DND-41 (cell line): Measurements from ENCODE around the gene PSD2.

Source experiments
- ATAC-seq: fragments of 200-7000 bp; cut with Tn5 transposase; 3 replicates; pipeline ENCODE4 v1.9.1; 2021; ENCODE audit warnings: low read depth; ENCODE audit not compliant: insufficient read depth
- DNase-seq: peaks from one replicate; pipeline ENCODE4 v3.0.0-alpha.2; 2020
- H2AFZ ChIP-seq: 2 replicates; pipeline ENCODE4 v1.6.0; 2012; ENCODE audit warnings: low read depth, low read length
- H3K27ac ChIP-seq: 2 replicates; pipeline ENCODE4 v1.5.1; 2012; ENCODE audit warnings: low read length, inconsistent platforms
- H3K27me3 ChIP-seq: fragments of 200-600 bp; sonication (generic); 2 replicates; pipeline ENCODE4 v1.6.0; 2012; ENCODE audit warnings: low read length, mild to moderate bottlenecking, inconsistent platforms; ENCODE audit not compliant: insufficient read depth, poor library complexity
- H3K36me3 ChIP-seq: 2 replicates; pipeline ENCODE4 v1.5.1; 2012; ENCODE audit warnings: low read length, inconsistent platforms; ENCODE audit not compliant: insufficient read depth
- H3K4me1 ChIP-seq: 2 replicates; pipeline ENCODE4 v1.5.1; 2012; ENCODE audit warnings: mild to moderate bottlenecking, low read length; ENCODE audit not compliant: insufficient read depth
- H3K4me2 ChIP-seq: 2 replicates; pipeline ENCODE4 v1.6.0; 2012; ENCODE audit warnings: mild to moderate bottlenecking, moderate library complexity, low read length, inconsistent platforms; ENCODE audit not compliant: insufficient read depth
- H3K4me3 ChIP-seq, 2 experiments: fragments of 200-600 bp in 1 of 2; shearing (Covaris generic) in 1 of 2; 2 replicates each; pipeline ENCODE4 v1.5.1; 2012 to 2016; ENCODE audit warnings: inconsistent platforms in 2 of 2, low read length in 2 of 2, mild to moderate bottlenecking in 2 of 2, low read depth in 1 of 2, moderate library complexity in 1 of 2
- H3K79me2 ChIP-seq: 2 replicates; pipeline ENCODE4 v1.6.0; 2012; ENCODE audit warnings: low read length, inconsistent platforms; ENCODE audit not compliant: insufficient read depth
- H3K9ac ChIP-seq: 2 replicates; pipeline ENCODE4 v1.6.0; 2012; ENCODE audit warnings: low read depth, mild to moderate bottlenecking, inconsistent platforms, low read length, moderate library complexity
- H3K9me3 ChIP-seq: 2 replicates; pipeline ENCODE4 v1.5.1; 2012; ENCODE audit warnings: low read length, moderate library complexity, mild to moderate bottlenecking, inconsistent platforms; ENCODE audit not compliant: insufficient read depth, severe bottlenecking
- H4K20me1 ChIP-seq: 2 replicates; pipeline ENCODE4 v1.6.0; 2012; ENCODE audit warnings: low read length; ENCODE audit not compliant: insufficient read depth
- EZH2 ChIP-seq: IDR thresholded peaks from 3 replicates; pipeline ENCODE4 v1.6.1; 2012; ENCODE audit warnings: borderline replicate concordance, low read depth, mild to moderate bottlenecking, moderate library complexity, low read length, inconsistent platforms; ENCODE audit not compliant: severe bottlenecking
- TF ChIP-seq, protein P1 (sequence below): IDR thresholded peaks from 2 replicates; pipeline ENCODE4 v1.5.1; 2012; ENCODE audit warnings: borderline replicate concordance, low read length, moderate library complexity, mild to moderate bottlenecking; ENCODE audit not compliant: poor library complexity, severe bottlenecking; ENCODE audit errors: extremely low read depth

Gene PSD2

DNA sequence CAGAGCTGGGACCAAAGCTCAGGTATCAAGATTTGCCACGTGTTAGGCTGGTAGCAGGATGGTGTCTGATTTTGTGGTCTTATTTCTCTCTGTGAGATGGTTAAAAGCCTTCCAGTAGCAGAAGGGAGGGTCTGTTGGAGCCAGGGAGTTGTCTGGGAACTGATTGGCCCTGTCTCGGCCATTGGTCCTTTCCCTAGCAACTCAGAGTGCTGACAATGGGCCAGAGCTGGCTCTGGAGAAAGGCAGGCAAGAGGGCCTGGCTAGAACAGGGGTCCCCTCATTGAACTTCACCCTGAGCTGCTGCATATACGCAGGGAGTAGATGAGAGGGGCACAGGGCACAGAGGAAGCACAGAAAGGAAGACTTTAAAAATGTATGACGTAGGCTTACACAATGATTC lies 92.8 kb downstream of the PSD2 start:
- ATAC-seq (no peak), DNase-seq (no peak)
- H3K27ac ChIP-seq, result no peak overlapping the region
- H3K9ac ChIP-seq, result no peak overlapping the region
- no peaks in the 10 kb centered on the region for H3K4me1 ChIP-seq
- TF ChIP-seq EZH2, result no peak
- TF ChIP-seq, protein P1, sequence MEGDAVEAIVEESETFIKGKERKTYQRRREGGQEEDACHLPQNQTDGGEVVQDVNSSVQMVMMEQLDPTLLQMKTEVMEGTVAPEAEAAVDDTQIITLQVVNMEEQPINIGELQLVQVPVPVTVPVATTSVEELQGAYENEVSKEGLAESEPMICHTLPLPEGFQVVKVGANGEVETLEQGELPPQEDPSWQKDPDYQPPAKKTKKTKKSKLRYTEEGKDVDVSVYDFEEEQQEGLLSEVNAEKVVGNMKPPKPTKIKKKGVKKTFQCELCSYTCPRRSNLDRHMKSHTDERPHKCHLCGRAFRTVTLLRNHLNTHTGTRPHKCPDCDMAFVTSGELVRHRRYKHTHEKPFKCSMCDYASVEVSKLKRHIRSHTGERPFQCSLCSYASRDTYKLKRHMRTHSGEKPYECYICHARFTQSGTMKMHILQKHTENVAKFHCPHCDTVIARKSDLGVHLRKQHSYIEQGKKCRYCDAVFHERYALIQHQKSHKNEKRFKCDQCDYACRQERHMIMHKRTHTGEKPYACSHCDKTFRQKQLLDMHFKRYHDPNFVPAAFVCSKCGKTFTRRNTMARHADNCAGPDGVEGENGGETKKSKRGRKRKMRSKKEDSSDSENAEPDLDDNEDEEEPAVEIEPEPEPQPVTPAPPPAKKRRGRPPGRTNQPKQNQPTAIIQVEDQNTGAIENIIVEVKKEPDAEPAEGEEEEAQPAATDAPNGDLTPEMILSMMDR, result no peak
- no peaks in the 10 kb centered on the region for H4K20me1 ChIP-seq
- no peaks in the 10 kb centered on the region for H3K9me3 ChIP-seq
- no peak overlapping the region for H3K4me2 ChIP-seq
- peaks cover 54% of the 10 kb centered on the region for H3K27me3 ChIP-seq
- H3K4me3 ChIP-seq, result no peak overlapping the region
- H2AFZ ChIP-seq, result no peak overlapping the region
- no peaks in the 10 kb centered on the region for H3K36me3 ChIP-seq
- H3K79me2 ChIP-seq, result no peaks in the 10 kb centered on the region

DNA sequence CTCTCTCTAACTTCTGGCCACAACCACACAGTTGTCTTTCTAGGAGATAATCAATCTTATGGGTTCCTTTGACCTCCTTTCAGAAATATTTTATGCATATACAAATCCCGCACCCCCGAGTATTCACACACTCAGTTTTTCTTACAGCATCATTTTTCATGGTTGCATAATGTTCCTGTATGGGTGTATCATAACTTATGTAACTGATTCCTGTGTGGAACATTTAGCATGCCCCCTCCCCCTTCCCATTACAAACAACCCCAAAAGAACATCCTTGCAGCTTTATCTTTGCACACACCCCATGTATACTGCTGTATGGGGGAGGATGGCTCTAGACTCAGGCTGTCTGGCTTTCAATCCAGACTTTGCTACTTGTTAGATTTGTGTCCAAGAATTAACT lies 93.8 kb downstream of the PSD2 start:
- TF ChIP-seq, protein P1, result no peak
- TF ChIP-seq EZH2, result no peak
- DNase-seq, result no peak
- H3K4me1 ChIP-seq, result no peaks in the 10 kb centered on the region
- H3K9me3 ChIP-seq, result no peaks in the 10 kb centered on the region
- peaks cover 52% of the 10 kb centered on the region for H3K27me3 ChIP-seq
- no peaks in the 10 kb centered on the region for H3K79me2 ChIP-seq
- ATAC-seq, result no peak
- H3K36me3 ChIP-seq, result no peaks in the 10 kb centered on the region
- no peak overlapping the region for H3K4me2 ChIP-seq
- H4K20me1 ChIP-seq, result no peaks in the 10 kb centered on the region
- H3K27ac ChIP-seq, result no peak overlapping the region
- no peak overlapping the region for H2AFZ ChIP-seq
- H3K4me3 ChIP-seq, result no peak overlapping the region
- no peak overlapping the region for H3K9ac ChIP-seq

DNA sequence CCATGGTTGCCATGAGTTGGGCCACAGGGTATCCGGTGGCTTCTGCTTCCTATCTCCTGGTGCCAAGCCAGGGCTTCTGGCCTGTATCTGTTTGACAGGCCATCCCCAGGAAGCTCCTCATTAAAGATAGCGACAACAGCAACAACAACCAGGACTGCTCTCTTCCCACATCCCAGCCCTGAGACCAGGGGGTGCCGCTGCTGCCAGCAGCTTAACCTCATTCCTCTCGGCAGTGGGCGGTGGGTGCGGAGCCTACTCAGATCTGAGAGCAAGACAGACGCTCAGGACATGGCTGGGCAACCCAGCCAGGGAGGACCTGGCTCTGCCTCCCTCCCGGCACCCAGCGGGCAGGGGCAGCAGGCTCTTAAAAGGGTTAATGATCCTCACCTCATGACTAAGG lies 98.3 kb downstream of the PSD2 start:
- ATAC-seq (no peak), DNase-seq (no peak)
- H3K79me2 ChIP-seq, result no peaks in the 10 kb centered on the region
- no peak overlapping the region for H3K27ac ChIP-seq
- H3K9me3 ChIP-seq, result no peaks in the 10 kb centered on the region
- no peak for TF ChIP-seq EZH2
- TF ChIP-seq, protein P1, result no peak
- no peak overlapping the region for H3K9ac ChIP-seq
- no peak overlapping the region for H2AFZ ChIP-seq
- peaks cover 38% of the 10 kb centered on the region for H3K27me3 ChIP-seq
- H4K20me1 ChIP-seq, result no peaks in the 10 kb centered on the region
- H3K36me3 ChIP-seq, result no peaks in the 10 kb centered on the region
- H3K4me2 ChIP-seq, result no peak overlapping the region
- no peak overlapping the region for H3K4me3 ChIP-seq
- H3K4me1 ChIP-seq, result no peaks in the 10 kb centered on the region
